Tibial nerve (tissue), 4 donors: ENCODE measurements around the gene TMEM9B.

Experiments used
- CTCF ChIP-seq, 5 experiments: fragments of 200-600 bp in 3 of 5; fragments of 450-650 bp in 2 of 5; sonication (generic) in 3 of 5; IDR thresholded peaks; one replicate each; pipeline ENCODE4 v1.5.1; 2016 to 2019; ENCODE audit warnings: antibody characterized with exemption in 5 of 5, mild to moderate bottlenecking in 3 of 5, moderate library complexity in 2 of 5
- EP300 ChIP-seq, 2 donors: sonication (generic); formaldehyde crosslinking; IDR thresholded peaks; one replicate each; pipeline ENCODE4 v1.6.1; 2017; ENCODE audit warnings: antibody characterized with exemption in 2 of 2, mild to moderate bottlenecking in 1 of 2
- POLR2A ChIP-seq, 2 donors: fragments of 450-650 bp; IDR thresholded peaks; one replicate each; pipeline ENCODE4 v1.6.1; 2017; ENCODE audit warnings: antibody characterized with exemption in 2 of 2, mild to moderate bottlenecking in 2 of 2, moderate library complexity in 2 of 2

GRCh38 chr11:8930456-8931175 is 33.6 kb downstream of the TMEM9B start:
- TF ChIP-seq CTCF (IDR thresholded peaks at IDR 0.05) (no peak), POLR2A (IDR thresholded peaks at IDR 0.05) (no peak), EP300 (IDR thresholded peaks at IDR 0.05) (no peak)
